IMR-90 (cell line): ENCODE data around the gene FNDC3A. TPM values are rescaled to one million over a fixed set of nuclear protein-coding genes. Genes with fewer than 3 reads are reported as not detected.

Source experiments
- ATAC-seq: fragments of 200-7000 bp; cut with Tn5 transposase; 2 replicates; pipeline ENCODE4 v1.9.1; 2020; ENCODE audit warnings: low read depth, mild to moderate bottlenecking, moderate library complexity
- BruUV-seq: library from RNA; stranded (reverse); fragments of 400-500 nt; replicated peaks from 2 replicates; lab custom pipeline; 2021; lab: Mats Ljungman, UMichigan
- CTCF ChIA-PET: fragments of 300-600 bp; formaldehyde crosslinking; extraction: SDS; loops from one replicate; lab custom pipeline; 2021; ENCODE audit warnings: antibody characterized with exemption; lab: Yijun Ruan, JAX
- POLR2A ChIA-PET: fragments of 300-600 bp; sonication (Branson Sonifier 250); formaldehyde crosslinking; loops from one replicate; lab custom pipeline; 2022; ENCODE audit warnings: antibody characterized with exemption; ENCODE audit not compliant: unreplicated experiment; lab: Charles Lee
- DNase-seq: peaks from one replicate; pipeline ENCODE4 v3.0.0; 2013
- H2AFZ ChIP-seq: replicated peaks from 2 replicates; pipeline ENCODE3; 2013; ENCODE audit warnings: low read length, mild to moderate bottlenecking; ENCODE audit not compliant: poor library complexity
- H2AK5ac ChIP-seq: 2 replicates; pipeline ENCODE4 v1.6.1; 2013; ENCODE audit warnings: low read depth, low read length, inconsistent platforms
- H2AK9ac ChIP-seq: replicated peaks from 2 replicates; pipeline ENCODE3; 2013; ENCODE audit warnings: mild to moderate bottlenecking, low read depth, low read length, moderate library complexity; ENCODE audit not compliant: poor library complexity
- H2BK120ac ChIP-seq: 2 replicates; pipeline ENCODE4 v1.6.1; 2013; ENCODE audit warnings: low read depth, low read length, inconsistent platforms
- H2BK15ac ChIP-seq: 3 replicates; pipeline ENCODE4 v1.6.1; 2013; ENCODE audit warnings: low read depth, low read length, inconsistent platforms
- H2BK20ac ChIP-seq: 2 replicates; pipeline ENCODE4 v1.6.1; 2013; ENCODE audit warnings: low read depth, mild to moderate bottlenecking, inconsistent platforms, low read length, moderate library complexity
- H2BK5ac ChIP-seq: 2 replicates; pipeline ENCODE4 v1.6.1; 2013; ENCODE audit warnings: mild to moderate bottlenecking, low read depth, low read length, inconsistent platforms; ENCODE audit not compliant: poor library complexity, severe bottlenecking
- H3K14ac ChIP-seq: replicated peaks from 2 replicates; pipeline ENCODE4 v1.6.1; 2013; ENCODE audit warnings: low read depth, low read length, inconsistent platforms
- H3K18ac ChIP-seq: 2 replicates; pipeline ENCODE4 v1.6.1; 2013; ENCODE audit warnings: low read depth, low read length, control low read depth
- H3K23ac ChIP-seq: 2 replicates; pipeline ENCODE4 v1.6.1; 2013; ENCODE audit warnings: low read depth, low read length, inconsistent platforms
- H3K27ac ChIP-seq: 2 replicates; pipeline ENCODE4 v1.5.1; 2013; ENCODE audit warnings: mild to moderate bottlenecking, control low read depth, low read length; ENCODE audit not compliant: insufficient read depth
- H3K27me3 ChIP-seq: 2 replicates; pipeline ENCODE4 v1.6.1; 2013; ENCODE audit warnings: low read length; ENCODE audit not compliant: control insufficient read depth, insufficient read depth
- H3K36me3 ChIP-seq: 2 replicates; pipeline ENCODE4 v1.6.1; 2013; ENCODE audit warnings: low read length, mixed read lengths; ENCODE audit not compliant: control insufficient read depth, insufficient read depth
- H3K4ac ChIP-seq: 2 replicates; pipeline ENCODE4 v1.6.1; 2013; ENCODE audit warnings: low read depth, low read length, inconsistent platforms
- H3K4me1 ChIP-seq: 2 replicates; pipeline ENCODE4 v1.6.1; 2013; ENCODE audit warnings: low read length, mixed read lengths; ENCODE audit not compliant: control insufficient read depth, insufficient read depth
- H3K4me2 ChIP-seq: 2 replicates; pipeline ENCODE4 v1.6.1; 2013; ENCODE audit warnings: low read depth, mild to moderate bottlenecking, control low read depth, low read length, moderate library complexity
- H3K4me3 ChIP-seq: 2 replicates; pipeline ENCODE4 v1.5.1; 2013; ENCODE audit warnings: low read depth, mild to moderate bottlenecking, control low read depth, low read length, moderate library complexity; ENCODE audit not compliant: insufficient read depth
- H3K56ac ChIP-seq: 2 replicates; pipeline ENCODE4 v1.6.1; 2013; ENCODE audit warnings: low read length, inconsistent platforms; ENCODE audit not compliant: insufficient read depth; ENCODE audit errors: extremely low read depth
- H3K79me1 ChIP-seq, 2 experiments: 2 replicates each; pipeline ENCODE4 v1.6.1; 2013; ENCODE audit warnings: low read length in 2 of 2, inconsistent platforms in 1 of 2, low read depth in 1 of 2
- H3K9ac ChIP-seq: 2 replicates; pipeline ENCODE4 v1.6.1; 2013; ENCODE audit warnings: low read depth, low read length, control low read depth
- H3K9me1 ChIP-seq: 2 replicates; pipeline ENCODE4 v1.6.1; 2013; ENCODE audit warnings: low read length, inconsistent platforms; ENCODE audit not compliant: insufficient read depth
- H3K9me3 ChIP-seq: 2 replicates; pipeline ENCODE4 v1.6.1; 2013; ENCODE audit warnings: low read length; ENCODE audit not compliant: control insufficient read depth, insufficient read depth
- H4K20me1 ChIP-seq: 2 replicates; pipeline ENCODE4 v1.6.1; 2013; ENCODE audit warnings: low read length, inconsistent platforms; ENCODE audit not compliant: insufficient read depth
- H4K5ac ChIP-seq: 2 replicates; pipeline ENCODE4 v1.6.1; 2013; ENCODE audit warnings: mild to moderate bottlenecking, low read depth, low read length, control low read depth
- H4K8ac ChIP-seq, 2 experiments: 2 replicates each; pipeline ENCODE4 v1.6.1; 2013; ENCODE audit warnings: low read depth in 2 of 2, low read length in 2 of 2, control low read depth in 1 of 2, inconsistent platforms in 1 of 2
- H4K91ac ChIP-seq: 2 replicates; pipeline ENCODE4 v1.6.1; 2013; ENCODE audit warnings: low read depth, low read length, inconsistent platforms; ENCODE audit not compliant: insufficient read depth
- BHLHE40 ChIP-seq: fragments of 150-350 bp; IDR thresholded peaks from 2 replicates; pipeline ENCODE4 v1.6.1; 2016; ENCODE audit warnings: mild to moderate bottlenecking, low read depth, low read length
- CEBPB ChIP-seq: IDR thresholded peaks from 2 replicates; pipeline ENCODE4 v1.6.1; 2012; ENCODE audit warnings: low read depth, low read length, improper control_type of control experiment
- CHD1 ChIP-seq: IDR thresholded peaks from 2 replicates; pipeline ENCODE4 v1.6.1; 2012; ENCODE audit warnings: low read depth, low read length, improper control_type of control experiment
- FOS ChIP-seq: fragments of 150-350 bp; IDR thresholded peaks from 2 replicates; pipeline ENCODE4 v1.6.1; 2016; ENCODE audit warnings: low read depth, low read length
- MAFK ChIP-seq: IDR thresholded peaks from 2 replicates; pipeline ENCODE4 v1.6.1; 2012; ENCODE audit warnings: low read depth, low read length, improper control_type of control experiment
- MAZ ChIP-seq: IDR thresholded peaks from 2 replicates; pipeline ENCODE4 v1.6.1; 2012; ENCODE audit warnings: low read depth, mild to moderate bottlenecking, low read length, improper control_type of control experiment, moderate library complexity, borderline replicate concordance
- MXI1 ChIP-seq: IDR thresholded peaks from 2 replicates; pipeline ENCODE4 v1.6.1; 2012; ENCODE audit warnings: low read depth, mild to moderate bottlenecking, low read length, moderate library complexity, borderline replicate concordance
- POLR2A ChIP-seq: IDR thresholded peaks from 2 replicates; pipeline ENCODE4 v1.6.1; 2012; ENCODE audit warnings: mild to moderate bottlenecking, low read depth, low read length
- RFX5 ChIP-seq: IDR thresholded peaks from 2 replicates; pipeline ENCODE4 v1.8.0; 2012; ENCODE audit warnings: low read depth, mild to moderate bottlenecking, low read length, moderate library complexity
- SMC3 ChIP-seq: fragments of 150-350 bp; IDR thresholded peaks from 2 replicates; pipeline ENCODE4 v1.6.1; 2016; ENCODE audit warnings: low read depth, mild to moderate bottlenecking, antibody characterized with exemption, low read length, moderate library complexity
- WGBS, 2 experiments: methylation state at CpG; one replicate each; pipeline versions ENCODE4 v1.1.5 to v1.1.7; 2013; ENCODE audit warnings: missing lambda C conversion rate in 2 of 2; ENCODE audit not compliant: insufficient read length in 1 of 2; ENCODE audit errors: extremely low coverage in 2 of 2; 5-methylcytosine and 5-hydroxymethylcytosine counted together
- dilution Hi-C: fragments of 300-500 bp; cut with HindIII; formaldehyde crosslinking; loops from one replicate; pipeline ENCODE4 v1.14.3; 2018; ENCODE audit warnings: low sequenced_read_pairs; ENCODE audit not compliant: unreplicated experiment
- in situ Hi-C: fragments of 300-500 bp; cut with MboI; formaldehyde crosslinking; loops from 3 replicates; pipeline ENCODE4 v1.14.3; 2019; ENCODE audit warnings: low sequenced_read_pairs, inconsistent platforms, mixed read lengths
- intact Hi-C: fragments of 100-400 bp; cut with micrococcal nuclease; formaldehyde crosslinking; loops from 2 replicates; pipeline ENCODE4 v1.10.0; 2022
- polyA plus RNA-seq, 3 experiments: library from polyadenylated mRNA; depleted of rRNA; stranded (reverse); fragments of >200 nt; gene quantifications; 2 replicates each; pipeline ENCODE4 v1.2.3, GENCODE V29; 2012; ENCODE audit warnings: low replicate concordance in 1 of 3
- total RNA-seq: library from RNA; depleted of rRNA; stranded (reverse); fragments of >200 nt; gene quantifications from 2 replicates; pipeline ENCODE4 v1.2.3, GENCODE V29; 2012
- TF ChIP-seq, protein P1 (sequence below): fragments of 150-350 bp; IDR thresholded peaks from 2 replicates; pipeline ENCODE4 v1.6.1; 2016; ENCODE audit warnings: low read depth, mild to moderate bottlenecking, low read length, moderate library complexity, borderline replicate concordance
- TF ChIP-seq, protein P2 (sequence below): conservative IDR thresholded peaks from 2 replicates; pipeline ENCODE4 v1.5.1; 2012; ENCODE audit warnings: mild to moderate bottlenecking, low read depth, low read length, improper control_type of control experiment

The FNDC3A gene
- total and polyA plus RNA-seq, 2 of the 4 experiments (the other 2 are of a cell fraction), result 29.2 to 60.4 TPM

DNA sequence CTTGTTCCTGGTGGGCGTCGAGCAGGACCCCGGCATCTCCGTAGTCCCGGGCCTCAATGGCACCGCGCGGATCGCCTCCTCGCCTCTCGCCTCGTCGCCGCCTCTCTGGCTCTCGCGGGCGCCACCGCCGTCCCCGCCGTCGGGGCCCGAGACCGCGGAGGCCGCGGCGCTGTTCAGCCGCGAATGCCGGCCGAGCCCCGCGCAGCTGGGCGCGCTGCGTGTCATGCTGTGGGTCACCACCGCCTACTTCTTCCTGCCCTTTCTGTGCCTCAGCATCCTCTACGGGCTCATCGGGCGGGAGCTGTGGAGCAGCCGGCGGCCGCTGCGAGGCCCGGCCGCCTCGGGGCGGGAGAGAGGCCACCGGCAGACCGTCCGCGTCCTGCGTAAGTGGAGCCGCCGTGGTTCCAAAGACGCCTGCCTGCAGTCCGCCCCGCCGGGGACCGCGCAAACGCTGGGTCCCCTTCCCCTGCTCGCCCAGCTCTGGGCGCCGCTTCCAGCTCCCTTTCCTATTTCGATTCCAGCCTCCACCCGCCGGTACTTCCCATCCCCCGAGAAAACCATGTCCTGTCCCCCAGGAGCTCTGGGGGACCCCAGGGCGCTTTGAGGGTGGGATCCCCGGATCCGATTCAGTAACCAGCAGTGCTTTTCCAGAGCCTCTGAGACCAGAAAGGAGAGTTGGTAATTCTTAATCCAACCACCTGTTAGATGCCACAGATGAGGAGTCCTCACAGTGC lies 245.3 kb downstream of the FNDC3A start:
- Histone ChIP-seq H2AK5ac (no peak overlapping the region), H4K8ac (no peak overlapping the region), H2BK15ac (no peak overlapping the region), H3K9me1 (no peaks in the 10 kb centered on the region), H3K4me1 (no peaks in the 10 kb centered on the region), H2AK9ac (no peak overlapping the region), H2AFZ (peak overlapping the region; percentile 89), H3K56ac (no peak overlapping the region), H4K5ac (no peak overlapping the region), H3K27me3 (peaks cover 84% of the 10 kb centered on the region), H4K20me1 (0 out of 2 replicates have a peak, but pooled peaks cover 3% of the 10 kb centered on the region), H3K18ac (no peak overlapping the region), H3K4ac (no peak overlapping the region), H3K4me3 (peak overlapping the region; percentile 45), H3K9me3 (peaks cover 12% of the 10 kb centered on the region), H3K23ac (no peak overlapping the region), H2BK120ac (no peak overlapping the region), H3K9ac (no peak overlapping the region), H3K79me1 (no peaks in the 10 kb centered on the region), H3K36me3 (no peaks in the 10 kb centered on the region), H2BK5ac (no peak overlapping the region), H3K27ac (no peak overlapping the region), H3K4me2 (peak overlapping the region; percentile 33; the same call in 1 of the 2 replicates), H3K14ac (no peak overlapping the region), H2BK20ac (no peak overlapping the region), H4K91ac (no peak overlapping the region)
- in situ Hi-C loops, result no loop called here
- dilution Hi-C loops, result no loop called here
- CTCF ChIA-PET, result no interaction called here
- WGBS, 2 experiments, result 4% methylated on average over 48 of the region's 73 CpGs; no CpG with 5 or more reads in 1 of the 2 experiments
- peak; percentile 12 for DNase-seq
- POLR2A ChIA-PET, result no interaction called here
- TF ChIP-seq MXI1, result no peak
- no peak for TF ChIP-seq CEBPB
- no peak for TF ChIP-seq FOS
- TF ChIP-seq POLR2A, result no peak
- no peak for TF ChIP-seq SMC3
- no peak for TF ChIP-seq BHLHE40
- TF ChIP-seq, protein P1, sequence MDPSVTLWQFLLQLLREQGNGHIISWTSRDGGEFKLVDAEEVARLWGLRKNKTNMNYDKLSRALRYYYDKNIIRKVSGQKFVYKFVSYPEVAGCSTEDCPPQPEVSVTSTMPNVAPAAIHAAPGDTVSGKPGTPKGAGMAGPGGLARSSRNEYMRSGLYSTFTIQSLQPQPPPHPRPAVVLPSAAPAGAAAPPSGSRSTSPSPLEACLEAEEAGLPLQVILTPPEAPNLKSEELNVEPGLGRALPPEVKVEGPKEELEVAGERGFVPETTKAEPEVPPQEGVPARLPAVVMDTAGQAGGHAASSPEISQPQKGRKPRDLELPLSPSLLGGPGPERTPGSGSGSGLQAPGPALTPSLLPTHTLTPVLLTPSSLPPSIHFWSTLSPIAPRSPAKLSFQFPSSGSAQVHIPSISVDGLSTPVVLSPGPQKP, result no peak
- no peak for TF ChIP-seq RFX5
- TF ChIP-seq, protein P2, sequence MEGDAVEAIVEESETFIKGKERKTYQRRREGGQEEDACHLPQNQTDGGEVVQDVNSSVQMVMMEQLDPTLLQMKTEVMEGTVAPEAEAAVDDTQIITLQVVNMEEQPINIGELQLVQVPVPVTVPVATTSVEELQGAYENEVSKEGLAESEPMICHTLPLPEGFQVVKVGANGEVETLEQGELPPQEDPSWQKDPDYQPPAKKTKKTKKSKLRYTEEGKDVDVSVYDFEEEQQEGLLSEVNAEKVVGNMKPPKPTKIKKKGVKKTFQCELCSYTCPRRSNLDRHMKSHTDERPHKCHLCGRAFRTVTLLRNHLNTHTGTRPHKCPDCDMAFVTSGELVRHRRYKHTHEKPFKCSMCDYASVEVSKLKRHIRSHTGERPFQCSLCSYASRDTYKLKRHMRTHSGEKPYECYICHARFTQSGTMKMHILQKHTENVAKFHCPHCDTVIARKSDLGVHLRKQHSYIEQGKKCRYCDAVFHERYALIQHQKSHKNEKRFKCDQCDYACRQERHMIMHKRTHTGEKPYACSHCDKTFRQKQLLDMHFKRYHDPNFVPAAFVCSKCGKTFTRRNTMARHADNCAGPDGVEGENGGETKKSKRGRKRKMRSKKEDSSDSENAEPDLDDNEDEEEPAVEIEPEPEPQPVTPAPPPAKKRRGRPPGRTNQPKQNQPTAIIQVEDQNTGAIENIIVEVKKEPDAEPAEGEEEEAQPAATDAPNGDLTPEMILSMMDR, result no peak
- TF ChIP-seq MAFK, result no peak
- no peak for TF ChIP-seq CHD1
- TF ChIP-seq MAZ, result no peak
- no TSS peak for BruUV-seq
- intact Hi-C loops, result no loop called here
- peak; percentile 30 for ATAC-seq
